Mesendoderm (in vitro differentiated cells): ENCODE results near the gene PAQR3.
A peak's percentile ranks its signal among the peaks of the same experiment; 100 is the strongest.

Experiments used
- DNase-seq: peaks from one replicate; pipeline ENCODE4 v3.0.0; 2013
- H2AK5ac ChIP-seq: 2 replicates; pipeline ENCODE4 v1.6.1; 2013; ENCODE audit warnings: low read length, inconsistent platforms
- H2BK120ac ChIP-seq: 2 replicates; pipeline ENCODE4 v1.6.1; 2013; ENCODE audit warnings: low read depth, mild to moderate bottlenecking, low read length, moderate library complexity, mixed read lengths
- H2BK15ac ChIP-seq: replicated peaks from 2 replicates; pipeline ENCODE4 v1.6.1; 2013; ENCODE audit warnings: low read depth, mild to moderate bottlenecking, moderate library complexity
- H2BK5ac ChIP-seq: 2 replicates; pipeline ENCODE4 v1.6.1; 2013; ENCODE audit warnings: low read length, inconsistent platforms
- H3K18ac ChIP-seq: 2 replicates; pipeline ENCODE4 v1.6.1; 2013; ENCODE audit warnings: mild to moderate bottlenecking, low read length, mixed read lengths
- H3K23ac ChIP-seq: one replicate; pipeline ENCODE4 v1.6.1; 2013; ENCODE audit warnings: low read length
- H3K27ac ChIP-seq: 2 replicates; pipeline ENCODE4 v1.5.1; 2013; ENCODE audit warnings: low read depth, mild to moderate bottlenecking, inconsistent platforms, low read length, moderate library complexity
- H3K27me3 ChIP-seq: 2 replicates; pipeline ENCODE4 v1.6.1; 2013; ENCODE audit warnings: low read length, control low read depth, mild to moderate bottlenecking, inconsistent platforms; ENCODE audit not compliant: insufficient read depth, poor library complexity
- H3K36me3 ChIP-seq: 2 replicates; pipeline ENCODE4 v1.6.1; 2013; ENCODE audit warnings: low read length, inconsistent platforms; ENCODE audit not compliant: control insufficient read depth, insufficient read depth
- H3K4ac ChIP-seq: one replicate; pipeline ENCODE4 v1.6.1; 2013; ENCODE audit warnings: low read depth, mild to moderate bottlenecking, low read length, moderate library complexity
- H3K4me1 ChIP-seq: 2 replicates; pipeline ENCODE4 v1.6.1; 2013; ENCODE audit warnings: low read depth, low read length, inconsistent platforms; ENCODE audit not compliant: control insufficient read depth
- H3K4me2 ChIP-seq: 2 replicates; pipeline ENCODE4 v1.6.1; 2013; ENCODE audit warnings: low read length
- H3K4me3 ChIP-seq: 2 replicates; pipeline ENCODE4 v1.5.1; 2013; ENCODE audit warnings: mild to moderate bottlenecking, low read length
- H3K56ac ChIP-seq: one replicate; pipeline ENCODE4 v1.6.1; 2013; ENCODE audit warnings: low read length
- H3K79me1 ChIP-seq: 2 replicates; pipeline ENCODE4 v1.6.1; 2013; ENCODE audit warnings: low read length, inconsistent platforms
- H3K79me2 ChIP-seq: 2 replicates; pipeline ENCODE4 v1.6.1; 2013; ENCODE audit warnings: mild to moderate bottlenecking, low read length; ENCODE audit not compliant: control insufficient read depth, insufficient read depth
- H3K9ac ChIP-seq: 2 replicates; pipeline ENCODE4 v1.6.1; 2013; ENCODE audit warnings: low read length, inconsistent platforms
- H4K5ac ChIP-seq: one replicate; pipeline ENCODE4 v1.6.1; 2013; ENCODE audit warnings: low read length
- H4K8ac ChIP-seq: one replicate; pipeline ENCODE4 v1.6.1; 2013; ENCODE audit warnings: low read depth, mild to moderate bottlenecking, control low read depth, low read length, moderate library complexity
- WGBS: extraction: QIAGEN DNeasy Blood & Tissue Kit; methylation state at CpG from one replicate; pipeline ENCODE4 v1.1.7; 2013; ENCODE audit warnings: low lambda C conversion rate, missing lambda C conversion rate; ENCODE audit not compliant: insufficient coverage; ENCODE audit errors: extremely low coverage; 5-methylcytosine and 5-hydroxymethylcytosine counted together

Gene PAQR3

DNA sequence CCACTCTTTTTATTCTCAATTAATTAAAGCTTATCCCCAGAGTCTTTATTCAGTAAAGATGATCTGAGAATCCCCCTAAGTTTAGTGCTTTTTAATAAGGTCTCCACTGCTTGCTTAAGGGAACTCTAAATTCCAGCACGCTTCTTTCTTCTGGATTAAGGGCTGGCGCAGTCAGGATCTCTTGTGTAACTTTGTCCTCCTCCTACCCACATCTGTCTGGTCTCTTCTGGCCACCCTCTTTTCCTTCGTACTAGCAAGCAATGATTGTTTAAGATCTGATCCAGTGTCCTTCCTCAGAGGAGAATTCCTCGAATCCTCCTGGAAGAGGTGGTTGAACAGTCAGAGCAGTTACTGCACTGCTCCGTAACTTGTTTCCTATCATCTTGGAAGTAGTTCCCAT, 14.0 kb upstream of the PAQR3 start:
- Histone ChIP-seq H3K18ac (no peak overlapping the region), H3K27me3 (no peaks in the 10 kb centered on the region), H3K4me2 (no peak overlapping the region), H2BK15ac (no peak overlapping the region), H4K5ac (no peak overlapping the region), H2BK5ac (no peak overlapping the region), H3K56ac (no peak overlapping the region), H4K8ac (no peak overlapping the region), H3K23ac (no peak overlapping the region), H3K79me1 (no peaks in the 10 kb centered on the region), H3K27ac (no peak overlapping the region), H2BK120ac (no peak overlapping the region), H3K4ac (no peak overlapping the region), H3K36me3 (no peaks in the 10 kb centered on the region), H3K79me2 (no peaks in the 10 kb centered on the region), H3K4me1 (no peaks in the 10 kb centered on the region), H3K9ac (no peak overlapping the region), H2AK5ac (no peak overlapping the region), H3K4me3 (no peak overlapping the region)
- no peak for DNase-seq
- no CpG with 5 or more reads among the region's 5 CpGs for WGBS

- Histone ChIP-seq H3K4me1 (no peaks in the 10 kb centered on the region), H3K79me2 (no peaks in the 10 kb centered on the region), H2BK15ac (no peak overlapping the region), H2AK5ac (no peak overlapping the region), H3K9ac (no peak overlapping the region), H3K56ac (no peak overlapping the region), H3K18ac (no peak overlapping the region), H4K5ac (no peak overlapping the region), H3K27me3 (no peaks in the 10 kb centered on the region), H3K27ac (no peak overlapping the region), H3K79me1 (no peaks in the 10 kb centered on the region), H3K4me3 (no peak overlapping the region), H3K23ac (no peak overlapping the region), H3K36me3 (no peaks in the 10 kb centered on the region), H2BK120ac (no peak overlapping the region), H3K4me2 (no peak overlapping the region), H4K8ac (no peak overlapping the region), H2BK5ac (no peak overlapping the region), H3K4ac (no peak overlapping the region)
- DNase-seq, result peak; percentile 38
- WGBS, result no CpG with 5 or more reads among the region's 3 CpGs
Observed at GRCh38 chr4:78951862-78952472, 12.7 kb upstream of the PAQR3 start.

DNA sequence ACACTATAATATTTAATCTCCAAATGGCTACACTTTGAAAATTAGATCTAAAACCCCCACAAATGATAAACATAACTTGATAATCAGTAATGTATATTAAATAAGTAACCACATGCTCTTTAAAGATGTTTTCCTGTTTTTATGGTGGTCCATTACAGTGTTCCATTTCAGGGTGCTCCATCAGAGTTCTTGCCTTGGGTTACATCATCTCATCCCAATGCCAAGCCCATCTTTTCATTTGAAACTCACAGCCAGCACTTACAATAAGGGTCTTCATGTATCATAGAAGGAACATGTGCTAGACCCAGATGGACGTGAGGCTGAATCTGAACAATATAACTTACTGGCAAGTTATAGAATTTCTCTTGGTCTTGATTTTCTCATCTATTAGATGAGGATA, 10.5 kb upstream of the PAQR3 start:
- H3K4me1 ChIP-seq, result no peaks in the 10 kb centered on the region
- H3K4me3 ChIP-seq, result no peak overlapping the region
- no peaks in the 10 kb centered on the region for H3K79me2 ChIP-seq
- no peak overlapping the region for H3K18ac ChIP-seq
- H3K56ac ChIP-seq, result no peak overlapping the region
- no CpG with 5 or more reads among the region's 1 CpG for WGBS
- no peaks in the 10 kb centered on the region for H3K79me1 ChIP-seq
- H3K9ac ChIP-seq, result no peak overlapping the region
- H4K5ac ChIP-seq, result no peak overlapping the region
- no peak overlapping the region for H3K23ac ChIP-seq
- no peak overlapping the region for H2BK5ac ChIP-seq
- DNase-seq, result no peak
- H2BK15ac ChIP-seq, result no peak overlapping the region
- H3K36me3 ChIP-seq, result no peaks in the 10 kb centered on the region
- no peak overlapping the region for H3K4me2 ChIP-seq
- H2BK120ac ChIP-seq, result no peak overlapping the region
- H3K27me3 ChIP-seq, result no peaks in the 10 kb centered on the region
- H4K8ac ChIP-seq, result no peak overlapping the region
- H3K27ac ChIP-seq, result no peak overlapping the region
- no peak overlapping the region for H3K4ac ChIP-seq
- H2AK5ac ChIP-seq, result no peak overlapping the region

GRCh38 chr4:78945651-78946179, 6.5 kb upstream of the PAQR3 start:
- no peak overlapping the region for H3K4me3 ChIP-seq
- no peak overlapping the region for H2BK120ac ChIP-seq
- H3K79me2 ChIP-seq, result no peaks in the 10 kb centered on the region
- H4K5ac ChIP-seq, result no peak overlapping the region
- no peak overlapping the region for H3K56ac ChIP-seq
- no peak overlapping the region for H3K18ac ChIP-seq
- WGBS, result no CpG with 5 or more reads among the region's 3 CpGs
- no peak overlapping the region for H2BK5ac ChIP-seq
- no peak for DNase-seq
- no peaks in the 10 kb centered on the region for H3K4me1 ChIP-seq
- no peak overlapping the region for H3K4ac ChIP-seq
- H3K36me3 ChIP-seq, result no peaks in the 10 kb centered on the region
- H2AK5ac ChIP-seq, result no peak overlapping the region
- H2BK15ac ChIP-seq, result no peak overlapping the region
- no peak overlapping the region for H3K27ac ChIP-seq
- H3K27me3 ChIP-seq, result no peaks in the 10 kb centered on the region
- no peak overlapping the region for H4K8ac ChIP-seq
- no peak overlapping the region for H3K9ac ChIP-seq
- H3K4me2 ChIP-seq, result no peak overlapping the region
- H3K23ac ChIP-seq, result no peak overlapping the region
- H3K79me1 ChIP-seq, result no peaks in the 10 kb centered on the region

DNA sequence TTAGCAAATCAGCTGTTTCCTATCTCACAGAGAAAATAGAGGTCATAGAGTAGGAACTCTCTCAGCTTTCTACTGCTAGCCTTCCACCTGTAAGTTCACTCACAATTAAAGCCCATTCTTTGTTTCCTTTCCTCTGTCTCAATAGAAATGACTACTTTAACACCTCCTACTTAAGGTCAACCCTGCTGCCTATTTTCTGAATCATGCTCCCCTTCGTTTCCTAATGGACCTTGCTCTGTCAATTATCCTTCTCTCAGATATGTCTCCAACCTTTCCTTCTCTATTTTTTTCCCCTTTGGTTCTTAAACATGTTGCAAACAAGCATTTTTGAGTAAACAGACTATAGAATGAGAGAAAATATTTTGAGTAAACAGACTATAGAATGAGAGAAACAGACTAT, 5.1 kb upstream of the PAQR3 start:
- WGBS, result no CpG with 5 or more reads among the region's 1 CpG
- no peak overlapping the region for H3K27ac ChIP-seq

GRCh38 chr4:78940752-78941151, 1.5 kb upstream of the PAQR3 start:
- H3K4me2 ChIP-seq, result no peak overlapping the region
- H2BK5ac ChIP-seq, result no peak overlapping the region
- no peak overlapping the region for H4K8ac ChIP-seq
- H3K79me1 ChIP-seq, result peaks cover 12% of the 10 kb centered on the region
- H3K18ac ChIP-seq, result no peak overlapping the region
- WGBS, result no CpG with 5 or more reads among the region's 5 CpGs
- H3K4me3 ChIP-seq, result no peak overlapping the region
- H3K9ac ChIP-seq, result no peak overlapping the region
- H3K27me3 ChIP-seq, result no peaks in the 10 kb centered on the region
- H3K4ac ChIP-seq, result peak overlapping the region; percentile 16
- H3K79me2 ChIP-seq, result peaks cover 10% of the 10 kb centered on the region
- H2BK120ac ChIP-seq, result no peak overlapping the region
- H2AK5ac ChIP-seq, result no peak overlapping the region
- no peak overlapping the region for H4K5ac ChIP-seq
- H3K23ac ChIP-seq, result no peak overlapping the region
- no peak overlapping the region for H2BK15ac ChIP-seq
- no peak overlapping the region for H3K27ac ChIP-seq
- no peak for DNase-seq
- H3K4me1 ChIP-seq, result peaks cover 13% of the 10 kb centered on the region
- no peaks in the 10 kb centered on the region for H3K36me3 ChIP-seq
- H3K56ac ChIP-seq, result no peak overlapping the region

More for the DNA sequence above, 5.1 kb upstream of the PAQR3 start:
- Histone ChIP-seq H3K56ac (no peak overlapping the region), H2BK5ac (no peak overlapping the region), H3K4ac (no peak overlapping the region), H2BK120ac (no peak overlapping the region), H2AK5ac (no peak overlapping the region), H3K18ac (no peak overlapping the region), H3K27me3 (no peaks in the 10 kb centered on the region), H3K36me3 (no peaks in the 10 kb centered on the region), H3K9ac (no peak overlapping the region), H3K79me1 (no peaks in the 10 kb centered on the region), H3K79me2 (no peaks in the 10 kb centered on the region), H4K8ac (no peak overlapping the region), H3K4me3 (no peak overlapping the region), H3K4me1 (peaks cover 2% of the 10 kb centered on the region), H3K23ac (no peak overlapping the region), H4K5ac (no peak overlapping the region), H3K4me2 (no peak overlapping the region), H2BK15ac (no peak overlapping the region)
- no peak for DNase-seq
